Cerebellar cortex (tissue), 1 donor: Measurements from ENCODE around the gene BTBD9.
A peak's percentile ranks its signal among the peaks of the same experiment; 100 is the strongest.

ENCODE experiments used
- DNase-seq: peaks from one replicate; pipeline ENCODE4 v3.0.0-alpha.2; 2015; ENCODE audit warnings: low spot score

BTBD9 gene

GRCh38 chr6:38639498-38640215 lies at the start of gene BTBD9:
TSS of gene BTBD9 (minus strand) at chr6:38639929.
- DNase-seq, result peak; percentile 83

GRCh38 chr6:38688579-38689087 lies 48.9 kb upstream of the BTBD9 start:
- DNase-seq, result peak; percentile 24

GRCh38 chr6:38687549-38687948 lies 47.8 kb upstream of the BTBD9 start:
- DNase-seq, result no peak

- no peak for DNase-seq
Observed at GRCh38 chr6:38687043-38687353, 47.3 kb upstream of the BTBD9 start.

GRCh38 chr6:38686270-38687042 lies 46.7 kb upstream of the BTBD9 start:
- no peak for DNase-seq

- DNase-seq, result no peak
Observed at GRCh38 chr6:38684904-38685303, 45.2 kb upstream of the BTBD9 start.

GRCh38 chr6:38684237-38684636 lies 44.5 kb upstream of the BTBD9 start:
- no peak for DNase-seq

GRCh38 chr6:38681850-38682249 lies 42.1 kb upstream of the BTBD9 start:
- no peak for DNase-seq

- DNase-seq, result no peak
Observed at GRCh38 chr6:38679668-38680067, 39.9 kb upstream of the BTBD9 start.

- no peak for DNase-seq
Observed at GRCh38 chr6:38678178-38678760, 38.5 kb upstream of the BTBD9 start.

GRCh38 chr6:38676974-38677544 lies 37.3 kb upstream of the BTBD9 start:
- DNase-seq, result no peak

- no peak for DNase-seq
Observed at GRCh38 chr6:38676236-38676973, 36.7 kb upstream of the BTBD9 start.

GRCh38 chr6:38673397-38674165 lies 33.9 kb upstream of the BTBD9 start:
- DNase-seq, result no peak

- DNase-seq, result peak; percentile 68
Observed at GRCh38 chr6:38671885-38672467, 32.2 kb upstream of the BTBD9 start.

GRCh38 chr6:38658418-38659167 lies 18.9 kb upstream of the BTBD9 start:
- DNase-seq, result no peak

- no peak for DNase-seq
Observed at GRCh38 chr6:38656896-38657295, 17.2 kb upstream of the BTBD9 start.

GRCh38 chr6:38654263-38654662 lies 14.5 kb upstream of the BTBD9 start:
- DNase-seq, result no peak

- no peak for DNase-seq
Observed at GRCh38 chr6:38651121-38651784, 11.5 kb upstream of the BTBD9 start.

- DNase-seq, result no peak
Observed at GRCh38 chr6:38650207-38650752, 10.6 kb upstream of the BTBD9 start.
